Suprapubic skin (tissue), 4 donors: Measurements from ENCODE around the gene RPS2. TPM values are rescaled to one million over a fixed set of nuclear protein-coding genes. Genes with fewer than 3 reads are reported as not detected.
"Not testable (repeated sequence)": the region's sequence is repeated elsewhere in the genome, so short reads cannot be mapped to it uniquely, and the experiment has no call there.

Source experiments
- DNase-seq, 2 donors: peaks; one replicate each; pipeline ENCODE4 v3.0.0-alpha.2; 2019; ENCODE audit warnings: low spot score in 2 of 2
- H3K27ac ChIP-seq: fragments of 200-600 bp; sonication (generic); one replicate; pipeline ENCODE4 v1.5.1; 2019
- H3K27me3 ChIP-seq: fragments of 200-600 bp; sonication (generic); one replicate; pipeline ENCODE4 v1.5.1; 2019
- H3K36me3 ChIP-seq: fragments of 200-600 bp; sonication (generic); one replicate; pipeline ENCODE4 v1.5.1; 2019
- H3K4me1 ChIP-seq: fragments of 200-600 bp; sonication (generic); one replicate; pipeline ENCODE4 v1.5.1; 2019
- H3K4me3 ChIP-seq: fragments of 200-600 bp; sonication (generic); one replicate; pipeline ENCODE4 v1.5.1; 2019; ENCODE audit warnings: mild to moderate bottlenecking
- H3K9me3 ChIP-seq: fragments of 200-600 bp; sonication (generic); one replicate; pipeline ENCODE4 v1.5.1; 2019
- EP300 ChIP-seq: sonication (generic); formaldehyde crosslinking; IDR thresholded peaks from one replicate; pipeline ENCODE4 v1.6.1; 2017; ENCODE audit warnings: antibody characterized with exemption
- POLR2A ChIP-seq, 2 donors: fragments of 450-650 bp; IDR thresholded peaks; one replicate each; pipeline ENCODE4 v1.6.1; 2017; ENCODE audit warnings: antibody characterized with exemption in 2 of 2, mild to moderate bottlenecking in 2 of 2, moderate library complexity in 2 of 2
- POLR2AphosphoS5 ChIP-seq, 3 donors: sonication (generic); formaldehyde crosslinking; IDR thresholded peaks; one replicate each; pipeline ENCODE4 v1.6.1; 2017; ENCODE audit warnings: antibody characterized with exemption in 3 of 3
- WGBS: methylation state at CpG from one replicate; pipeline ENCODE4 v1.1.5; 2018; 5-methylcytosine and 5-hydroxymethylcytosine counted together
- total RNA-seq, 4 donors: library from RNA; depleted of rRNA; stranded (reverse); fragments of >200 nt; gene quantifications; one replicate each; pipeline ENCODE4 v1.1.0, GENCODE V29; 2016
- TF ChIP-seq, protein P1 (sequence below), 2 donors: fragments of 200-600 bp in 1 of 2; fragments of 450-650 bp in 1 of 2; sonication (generic) in 1 of 2; IDR thresholded peaks; one replicate each; pipeline ENCODE4 v1.5.1; 2016 to 2019; ENCODE audit warnings: antibody characterized with exemption in 2 of 2, mild to moderate bottlenecking in 1 of 2, moderate library complexity in 1 of 2

Gene RPS2
- total RNA-seq: 1,000 to 10,000 TPM; 3,268 to 4,213 (median 3,625) TPM

GRCh38 chr16:1964506-1965395 lies at the start of gene RPS2:
TSS of gene RPS2 (minus strand) at chr16:1964826. CDS start at chr16:1964625, 201 bp downstream.
- peaks cover 23% of the 10 kb centered on the region for H3K36me3 ChIP-seq
- WGBS: 0% methylated on average over 27 of the region's 97 CpGs
- H3K4me1 ChIP-seq: peaks cover 46% of the 10 kb centered on the region
- no peaks in the 10 kb centered on the region for H3K27me3 ChIP-seq
- DNase-seq: peak; percentile 99 to 100
- TF ChIP-seq EP300 (no peak), POLR2A (IDR thresholded peaks at IDR 0.05) (peak; percentile 93 to 94), POLR2AphosphoS5 (IDR thresholded peaks at IDR 0.05) (peak; percentile 96 to 100 (median 99))
- TF ChIP-seq, protein P1, sequence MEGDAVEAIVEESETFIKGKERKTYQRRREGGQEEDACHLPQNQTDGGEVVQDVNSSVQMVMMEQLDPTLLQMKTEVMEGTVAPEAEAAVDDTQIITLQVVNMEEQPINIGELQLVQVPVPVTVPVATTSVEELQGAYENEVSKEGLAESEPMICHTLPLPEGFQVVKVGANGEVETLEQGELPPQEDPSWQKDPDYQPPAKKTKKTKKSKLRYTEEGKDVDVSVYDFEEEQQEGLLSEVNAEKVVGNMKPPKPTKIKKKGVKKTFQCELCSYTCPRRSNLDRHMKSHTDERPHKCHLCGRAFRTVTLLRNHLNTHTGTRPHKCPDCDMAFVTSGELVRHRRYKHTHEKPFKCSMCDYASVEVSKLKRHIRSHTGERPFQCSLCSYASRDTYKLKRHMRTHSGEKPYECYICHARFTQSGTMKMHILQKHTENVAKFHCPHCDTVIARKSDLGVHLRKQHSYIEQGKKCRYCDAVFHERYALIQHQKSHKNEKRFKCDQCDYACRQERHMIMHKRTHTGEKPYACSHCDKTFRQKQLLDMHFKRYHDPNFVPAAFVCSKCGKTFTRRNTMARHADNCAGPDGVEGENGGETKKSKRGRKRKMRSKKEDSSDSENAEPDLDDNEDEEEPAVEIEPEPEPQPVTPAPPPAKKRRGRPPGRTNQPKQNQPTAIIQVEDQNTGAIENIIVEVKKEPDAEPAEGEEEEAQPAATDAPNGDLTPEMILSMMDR (IDR thresholded peaks at IDR 0.05): no peak
- H3K9me3 ChIP-seq: no peaks in the 10 kb centered on the region
- H3K4me3 ChIP-seq: peak within 1 kb of the TSS; percentile 98
- H3K27ac ChIP-seq: peak within 1 kb of the TSS; percentile 96

GRCh38 chr16:2013527-2013926 lies 48.9 kb upstream of the RPS2 start:
- Histone ChIP-seq H3K36me3 (no peaks in the 10 kb centered on the region), H3K27ac (no peak overlapping the region), H3K4me1 (peaks cover 28% of the 10 kb centered on the region), H3K4me3 (no peak overlapping the region), H3K9me3 (no peaks in the 10 kb centered on the region), H3K27me3 (peaks cover under 1% of the 10 kb centered on the region)
- DNase-seq: no peak
- TF ChIP-seq POLR2AphosphoS5 (IDR thresholded peaks at IDR 0.05) (no peak), EP300 (no peak), POLR2A (IDR thresholded peaks at IDR 0.05) (no peak)
- TF ChIP-seq, protein P1 (IDR thresholded peaks at IDR 0.05): no peak
- 92% methylated on average over 15 of the region's 15 CpGs for WGBS

DNA sequence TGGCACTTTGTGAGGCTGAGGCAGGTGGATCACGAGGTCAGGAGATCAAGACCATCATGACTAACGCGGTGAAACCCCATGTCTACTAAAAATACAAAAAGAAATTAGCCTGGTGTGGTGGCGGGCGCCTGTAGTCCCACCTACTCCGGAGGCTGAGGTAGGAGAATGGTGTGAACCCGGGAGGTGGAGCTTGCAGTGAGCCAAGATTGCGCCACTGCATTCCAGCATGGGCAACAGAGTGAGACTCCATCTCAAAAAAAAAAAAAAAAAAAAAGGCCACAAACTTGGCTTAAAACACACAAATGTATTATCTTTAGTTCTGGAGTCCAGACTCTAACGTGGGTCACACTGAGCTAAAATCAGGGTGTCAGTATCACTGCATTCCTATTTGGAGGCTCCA lies 47.1 kb upstream of the RPS2 start:
- H3K4me3 ChIP-seq, H3K27me3 ChIP-seq, H3K9me3 ChIP-seq, H3K27ac ChIP-seq, H3K36me3 ChIP-seq, DNase-seq: not testable (repeated sequence)
- H3K4me1 ChIP-seq: peaks cover 46% of the 10 kb centered on the region
- 82% methylated on average over 9 of the region's 9 CpGs for WGBS

- TF ChIP-seq POLR2AphosphoS5 (IDR thresholded peaks at IDR 0.05) (peak in 2 of 3 donors; percentile 12 to 77), POLR2A (IDR thresholded peaks at IDR 0.05) (peak; percentile 77 to 81), EP300 (no peak)
- TF ChIP-seq, protein P1 (IDR thresholded peaks at IDR 0.05): no peak
- Histone ChIP-seq H3K9me3 (no peaks in the 10 kb centered on the region), H3K4me1 (peaks cover 52% of the 10 kb centered on the region), H3K27ac (peak within 1 kb of the TSS; percentile 97), H3K4me3 (peak within 1 kb of the TSS; percentile 99), H3K27me3 (no peaks in the 10 kb centered on the region), H3K36me3 (no peaks in the 10 kb centered on the region)
- DNase-seq: no peak
- WGBS: 2% methylated on average over 8 of the region's 52 CpGs
Observed at GRCh38 chr16:2009791-2010510, 45.3 kb upstream of the RPS2 start, which contains the start of gene ZNF598. TSS of gene ZNF598 (minus strand) at chr16:2009821.

DNA sequence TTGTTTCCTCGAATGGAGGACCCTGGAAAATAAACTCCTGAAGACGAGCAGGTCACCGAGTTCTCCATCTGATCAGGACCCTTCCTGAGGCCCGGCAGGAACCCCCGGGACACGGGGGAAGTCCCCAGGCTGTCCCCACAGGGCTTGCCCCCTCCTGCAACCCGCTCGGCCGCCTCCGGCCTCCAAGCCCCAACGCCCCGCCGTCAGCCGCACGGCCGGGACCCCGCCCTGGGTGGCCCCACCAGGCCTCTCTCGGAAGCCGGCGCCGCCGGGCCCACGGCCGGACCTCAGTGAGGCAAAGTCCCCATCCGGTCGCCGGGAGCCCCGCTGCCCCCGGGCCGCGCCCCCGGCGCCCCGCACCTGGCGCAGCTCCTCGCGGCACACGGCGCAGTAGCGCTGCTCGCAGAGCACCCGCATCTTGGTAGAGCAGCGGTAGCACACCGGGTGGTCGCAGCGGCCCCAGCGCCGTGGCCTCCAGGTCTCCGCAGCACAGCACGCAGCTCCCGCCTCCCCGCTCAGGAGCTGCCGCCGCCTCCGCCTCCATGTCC lies 44.6 kb upstream of the RPS2 start:
- Histone ChIP-seq H3K9me3 (no peaks in the 10 kb centered on the region), H3K27me3 (no peaks in the 10 kb centered on the region), H3K27ac (peak overlapping the region; percentile 97), H3K4me1 (peaks cover 57% of the 10 kb centered on the region), H3K4me3 (peak overlapping the region; percentile 99), H3K36me3 (no peaks in the 10 kb centered on the region)
- no peak for DNase-seq
- TF ChIP-seq, protein P1 (IDR thresholded peaks at IDR 0.05): no peak
- TF ChIP-seq POLR2AphosphoS5 (IDR thresholded peaks at IDR 0.05): no peak
- no peak for TF ChIP-seq POLR2A (IDR thresholded peaks at IDR 0.05)
- no peak for TF ChIP-seq EP300
- no CpG with 5 or more reads among the region's 55 CpGs for WGBS
